H1 (cell line): ENCODE results near the gene ZNRF2. TPM values are rescaled to one million over a fixed set of nuclear protein-coding genes. Genes with fewer than 3 reads are reported as not detected.

Experiments
- RAD21 ChIP-seq, 2 experiments: IDR thresholded peaks in 1 of 2; conservative IDR thresholded peaks in 1 of 2; 2 replicates each; pipeline ENCODE4 v1.6.1; 2011; ENCODE audit warnings: low read depth in 2 of 2, low read length in 2 of 2, improper control_type of control experiment in 1 of 2, inconsistent platforms in 1 of 2, mild to moderate bottlenecking in 1 of 2, moderate library complexity in 1 of 2
- polyA plus RNA-seq, 7 experiments: library from polyadenylated mRNA; depleted of rRNA in 3 of 7; stranded (reverse) in 5 of 7; unstranded in 2 of 7; fragments of >200 nt in 5 of 7; fragments of 200-250 nt in 2 of 7; gene quantifications; 1 replicate in 5 of 7; 2 replicates in 1 of 7; 4 replicates in 1 of 7; pipeline versions ENCODE4 v1.2.1 to v1.2.3, GENCODE V29; 2011 to 2013; ENCODE audit warnings: missing spikeins in 2 of 7, mixed read lengths in 2 of 7
- total RNA-seq: library from RNA; stranded (reverse); fragmentation: NEBNext Ultra II Directional; extraction: Animal tissue kit (Norgen Biotek cat#: 25700); gene quantifications from 2 replicates; pipeline ENCODE4 v1.2.1, GENCODE V29; 2021

The ZNRF2 gene
- total and polyA plus RNA-seq, 2 of the 8 experiments (the other 6 are each of a cell fraction or from before 2014, with no cell fraction given), result 2.9 to 16.2 TPM

GRCh38 chr7:30411897-30412296 is 127.5 kb downstream of the ZNRF2 start (continued):
- TF ChIP-seq RAD21 (IDR thresholded peaks at IDR 0.05 in 1 of 2, conservative IDR thresholded peaks at IDR 0.05 in 1 of 2; ENCODE audit: low read depth in 2 of 2, low read length in 2 of 2), result no peak
- TF ChIP-seq, all 59 proteins: peak for 0
